Astrocyte of the hippocampus (primary cell): Measurements from ENCODE around the gene FLNA.
"Not testable (repeated sequence)": the region's sequence is repeated elsewhere in the genome, so short reads cannot be mapped to it uniquely, and the experiment has no call there.

Source experiments
- DNase-seq: peaks from one replicate; pipeline ENCODE4 v3.0.0; 2011; ENCODE audit warnings: low read depth, low spot score

FLNA gene

DNA sequence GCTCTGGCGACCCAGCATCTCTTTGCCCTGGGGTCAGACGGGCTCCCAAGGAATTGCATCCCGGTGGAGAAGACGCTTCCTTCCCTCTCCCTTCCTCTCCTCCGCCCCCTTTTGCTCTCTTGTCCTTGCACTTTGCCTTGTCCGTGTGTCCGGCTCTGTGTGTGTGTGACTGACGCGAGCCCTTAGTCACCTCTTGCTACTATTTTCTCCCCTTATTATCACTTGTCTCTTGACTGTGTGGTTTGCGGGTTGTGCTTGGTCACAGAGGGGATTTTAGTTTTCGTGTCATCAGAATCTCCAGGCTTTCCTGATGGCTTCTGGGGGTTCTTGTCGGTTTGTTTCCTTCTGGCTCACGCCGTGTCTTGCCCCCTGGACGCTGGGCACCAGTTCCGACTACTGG is 31.4 kb downstream of the FLNA start:
- not testable (repeated sequence) for DNase-seq

DNA sequence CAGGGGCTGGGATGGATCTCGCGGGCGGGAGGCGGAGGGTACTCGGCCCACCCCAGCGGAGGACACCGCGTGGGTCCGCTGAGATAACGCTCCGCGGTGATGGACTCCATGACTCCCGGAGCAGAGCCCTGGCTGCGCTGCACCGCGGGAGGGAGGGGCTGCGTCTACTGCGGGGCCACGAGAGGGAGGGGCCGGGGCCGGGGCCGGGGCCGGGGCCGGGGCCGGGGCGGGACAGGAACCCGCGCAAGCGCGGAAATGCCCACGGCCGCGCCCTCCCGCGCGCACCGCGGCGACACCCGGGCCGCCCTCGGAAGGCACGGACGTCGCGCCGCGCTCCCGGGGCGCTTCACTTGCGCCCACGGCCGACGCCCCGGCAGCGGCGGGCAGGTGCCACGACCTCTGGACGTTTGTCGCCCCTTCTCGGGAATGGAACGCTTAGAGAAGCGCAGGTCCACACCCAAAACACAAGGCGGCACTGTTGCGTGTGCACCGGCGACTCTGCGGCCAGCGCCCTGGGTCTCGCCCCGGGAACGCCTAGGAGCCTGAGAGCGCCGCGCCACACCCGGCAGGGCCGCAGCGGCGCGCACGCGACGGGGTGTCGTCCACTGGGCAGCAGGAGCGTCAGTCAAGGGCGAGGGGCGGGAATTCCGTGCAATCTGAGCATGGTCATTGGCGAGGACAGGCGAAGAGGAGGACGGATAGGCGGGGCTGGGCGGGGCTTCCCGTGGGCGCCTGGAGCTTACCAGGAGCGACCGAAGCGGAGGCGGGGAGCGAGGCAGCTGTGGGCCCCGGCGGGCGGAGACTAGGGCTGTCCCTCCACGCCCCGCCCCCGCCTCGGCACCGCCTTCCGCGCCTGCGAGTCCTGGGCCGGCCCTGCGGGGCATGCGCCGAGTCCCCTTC is 32.8 kb downstream of the FLNA start:
- DNase-seq = not testable (repeated sequence)

DNA sequence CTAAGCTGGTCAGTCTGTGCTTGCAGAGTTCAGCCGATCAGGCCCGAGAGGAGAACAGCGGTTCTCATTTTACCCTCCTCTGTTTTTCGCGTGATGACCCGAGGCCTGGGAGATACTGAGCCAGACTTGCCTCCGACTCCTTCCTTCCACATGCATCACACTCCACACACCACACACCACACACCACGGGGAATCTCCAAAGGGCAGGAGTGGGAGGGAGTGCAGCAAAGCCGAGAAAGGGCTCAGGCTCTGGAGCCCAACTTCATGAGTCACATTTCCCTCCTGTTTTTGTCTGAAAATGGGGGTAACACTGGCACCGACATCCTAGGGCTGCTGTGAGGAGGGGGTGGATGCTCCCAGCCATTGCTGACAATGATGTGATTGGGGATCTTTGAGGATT is 39.9 kb downstream of the FLNA start:
- no peak for DNase-seq

DNA sequence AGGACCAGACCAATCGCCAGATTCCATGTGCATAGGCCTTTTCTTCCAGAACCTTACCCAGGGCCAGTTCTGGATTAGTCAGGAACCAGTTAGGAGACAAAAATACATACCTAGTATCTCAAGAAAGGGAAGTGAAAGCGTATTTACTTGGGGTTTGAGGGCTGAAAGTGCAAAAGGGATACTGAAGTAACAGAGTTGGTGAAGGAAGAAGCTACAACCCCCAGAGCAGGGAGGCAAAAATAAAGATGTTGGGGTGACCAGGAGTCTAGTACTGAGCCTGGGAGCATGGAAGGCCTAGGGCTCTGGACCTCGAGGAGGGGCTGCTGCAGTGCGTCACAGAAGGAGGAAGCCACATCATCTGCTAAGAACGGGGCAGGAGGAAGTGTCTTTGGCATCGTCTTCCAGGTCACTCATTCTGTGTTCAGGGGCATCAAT is 40.6 kb downstream of the FLNA start:
- no peak for DNase-seq

DNA sequence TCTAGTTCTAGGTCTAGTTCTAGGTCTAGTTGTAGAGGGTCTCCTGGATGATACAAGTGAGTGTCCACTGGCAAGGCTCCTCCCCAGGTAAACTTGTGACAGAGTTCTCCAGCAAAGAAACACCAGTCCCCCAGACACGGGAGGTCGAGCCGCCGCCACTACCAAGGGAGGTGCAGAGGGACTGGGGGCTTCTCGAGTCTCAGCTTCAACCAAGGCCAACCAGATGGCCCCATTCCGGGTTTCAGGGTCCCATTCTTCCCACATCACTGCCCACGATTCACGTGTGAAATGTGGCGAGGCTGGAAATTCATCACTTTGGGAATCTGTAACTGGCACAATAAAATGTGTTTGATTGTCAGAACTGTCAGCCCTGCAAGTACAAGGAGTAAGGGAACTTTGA is 41.3 kb downstream of the FLNA start:
- DNase-seq = no peak

DNA sequence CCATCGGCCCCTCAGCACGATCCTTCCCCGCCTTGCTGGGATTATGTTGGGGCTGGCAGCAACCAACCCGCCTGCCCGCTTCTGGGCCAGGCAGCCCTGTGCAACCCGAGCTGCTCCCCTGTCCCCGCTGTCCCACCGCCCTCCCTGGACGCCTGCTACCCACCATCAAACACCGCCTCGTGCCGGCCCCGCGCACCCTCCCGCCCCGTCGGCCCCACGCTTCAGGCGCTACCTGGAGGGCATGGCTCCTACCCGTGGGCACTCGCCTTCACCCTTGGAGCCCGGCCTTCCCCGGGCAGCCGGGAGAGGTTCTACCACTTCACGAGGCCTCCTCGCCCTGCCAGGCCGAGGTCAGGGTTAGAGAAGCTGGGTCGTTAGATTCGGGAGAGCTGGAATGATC is 41.9 kb downstream of the FLNA start:
- DNase-seq = no peak

DNA sequence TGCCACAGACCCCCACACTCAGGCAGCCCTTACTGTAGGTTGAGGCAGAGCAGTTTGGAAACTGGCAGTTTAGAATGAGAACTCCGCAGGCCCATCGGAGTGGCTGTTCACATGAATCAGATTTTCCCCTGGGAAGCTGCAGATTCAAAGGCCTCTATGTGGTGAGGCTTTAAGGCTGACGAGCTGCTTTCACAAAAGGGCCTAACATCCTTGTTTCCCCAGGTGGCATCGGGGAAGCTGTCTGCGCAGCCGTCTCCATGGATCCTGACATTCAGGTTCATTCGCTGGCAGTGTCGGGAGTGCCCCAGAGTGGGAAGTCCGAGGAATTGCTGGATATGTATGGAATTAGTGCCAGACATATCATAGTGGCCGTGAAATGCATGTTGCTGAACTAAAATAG is 45.1 kb downstream of the FLNA start:
- DNase-seq = no peak

DNA sequence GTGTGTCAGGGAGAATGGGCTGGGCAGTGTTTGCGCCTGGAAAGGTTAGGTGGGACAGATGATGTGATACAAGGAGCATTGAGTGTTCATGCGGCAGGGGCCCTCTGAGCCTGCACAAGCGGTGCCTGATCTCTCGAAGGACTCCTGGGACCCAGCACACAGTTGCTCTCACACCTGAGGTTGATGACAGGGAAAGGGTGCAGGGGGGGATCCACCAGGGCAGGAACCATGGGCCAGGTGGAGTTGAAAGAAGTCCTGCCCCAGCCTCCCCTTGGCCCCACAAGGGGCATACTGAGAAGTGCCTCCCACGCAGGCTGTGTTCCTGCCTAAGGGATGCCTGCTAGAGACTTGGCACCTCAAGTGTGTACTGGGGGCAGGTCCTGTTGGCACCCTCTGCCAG is 45.8 kb downstream of the FLNA start:
- DNase-seq = no peak

DNA sequence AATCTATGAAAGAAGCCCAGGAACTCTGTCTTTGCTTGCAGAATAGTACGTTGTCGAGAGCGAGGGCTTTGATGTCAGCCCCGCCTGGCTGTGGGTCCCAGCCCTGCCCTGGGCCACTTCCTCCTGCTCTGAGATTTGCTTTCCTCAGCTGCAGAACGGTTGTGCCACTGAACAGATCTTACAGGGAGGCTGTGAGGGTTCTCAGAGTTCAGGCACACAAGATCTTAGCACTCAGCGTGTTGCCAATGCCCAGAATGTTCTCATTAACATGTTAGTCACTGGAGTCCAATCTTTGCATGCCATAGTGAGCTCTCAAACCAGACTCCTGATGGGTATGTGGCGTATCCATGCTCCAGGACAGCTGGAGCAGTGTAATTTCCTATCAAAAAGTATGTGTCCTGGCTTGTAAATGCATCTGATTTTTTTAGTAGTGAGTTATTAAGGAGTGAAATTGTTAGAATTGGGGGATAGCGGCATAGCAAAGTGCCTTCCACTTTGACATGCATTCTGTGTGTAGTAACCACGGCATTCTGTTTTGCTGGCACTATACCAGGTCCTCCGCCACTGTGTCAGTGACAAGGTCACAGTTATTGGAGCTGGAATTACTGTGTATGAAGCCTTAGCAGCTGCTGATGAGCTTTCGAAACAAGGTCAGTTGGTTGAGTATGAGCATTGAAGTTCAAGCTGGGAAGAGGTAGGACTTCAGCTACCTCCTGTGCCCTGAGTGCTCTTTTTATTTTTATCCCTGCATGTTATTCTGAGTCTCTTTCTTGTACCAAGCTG is 47.2 kb downstream of the FLNA start:
- peak; percentile 60 for DNase-seq

DNA sequence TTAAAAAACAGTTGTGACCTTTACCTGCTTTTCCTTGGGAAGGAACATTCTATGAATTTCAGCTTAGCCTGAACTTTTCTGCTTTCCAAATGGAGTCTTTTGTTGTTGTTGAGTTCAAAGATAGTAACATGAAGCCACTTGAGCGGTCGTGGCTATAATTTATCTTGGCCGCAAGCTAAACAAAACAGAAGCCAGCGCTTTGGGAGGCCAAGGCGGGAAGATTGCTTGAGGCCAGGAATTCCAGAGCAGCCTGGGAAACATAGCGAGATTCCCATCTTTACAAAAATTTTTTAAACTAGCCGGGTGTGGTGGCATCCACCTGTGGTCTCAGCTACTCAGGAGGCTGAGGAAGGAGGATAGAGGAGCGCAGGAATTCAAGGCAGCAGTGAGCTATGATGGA is 48.9 kb downstream of the FLNA start:
- DNase-seq = peak; percentile 63

DNA sequence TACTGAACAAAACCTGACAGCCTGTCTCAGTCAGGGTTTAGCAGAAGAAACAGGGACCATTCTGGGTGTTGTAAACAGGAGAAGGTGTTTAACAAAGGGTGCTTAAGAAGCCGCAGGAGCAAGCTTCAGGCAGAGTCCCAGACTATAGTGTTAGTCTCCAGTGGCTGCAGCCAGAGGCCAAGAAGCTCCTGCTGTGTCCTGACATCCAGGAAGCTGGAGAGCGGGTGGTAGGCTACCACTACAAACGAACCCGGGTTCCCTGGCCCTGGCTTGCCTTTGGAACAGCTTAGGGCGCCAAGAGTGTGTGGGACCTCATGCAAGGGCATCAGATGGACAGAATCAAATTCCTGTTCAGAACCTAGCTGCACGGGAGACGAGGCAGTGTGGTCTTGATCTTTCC is 50.9 kb downstream of the FLNA start:
- no peak for DNase-seq

DNA sequence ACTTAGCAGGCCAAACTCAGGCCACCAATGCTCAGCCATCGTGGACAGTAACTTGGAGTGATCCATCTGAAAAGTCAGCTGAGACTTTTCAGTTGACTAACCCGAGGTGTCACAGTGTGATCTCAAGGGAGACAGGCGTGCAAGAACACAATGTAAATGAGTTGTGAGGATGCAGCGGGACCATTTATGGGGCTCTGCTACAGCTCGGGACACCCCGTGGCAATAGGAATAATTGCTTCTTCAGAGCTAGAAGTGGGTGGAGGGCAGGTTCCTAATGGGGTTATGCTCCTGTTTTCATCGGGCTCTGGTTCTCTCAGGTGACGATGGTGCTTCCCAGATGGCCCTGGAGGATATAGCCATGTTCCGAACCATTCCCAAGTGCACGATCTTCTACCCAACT is 51.5 kb downstream of the FLNA start:
- no peak for DNase-seq

DNA sequence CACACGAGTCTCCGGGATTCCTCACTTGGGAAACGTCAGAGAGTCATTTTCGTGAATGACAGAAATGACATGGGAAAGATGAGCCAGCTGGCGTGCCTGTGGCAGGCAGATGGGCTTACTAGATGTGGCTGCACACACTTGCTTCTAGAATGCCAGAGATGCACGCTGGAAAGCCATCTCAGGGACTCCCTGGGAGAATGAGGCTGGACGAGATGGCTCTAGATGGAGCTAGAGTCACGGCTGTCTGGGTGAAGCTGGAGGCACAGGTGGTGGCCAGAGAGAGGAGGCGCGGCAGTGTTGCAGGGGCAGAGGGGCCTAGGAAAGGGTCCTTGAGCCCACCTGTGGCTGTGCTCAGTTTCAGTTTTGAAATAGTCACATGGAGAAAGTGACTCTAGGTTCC is 52.8 kb downstream of the FLNA start:
- DNase-seq = no peak

DNA sequence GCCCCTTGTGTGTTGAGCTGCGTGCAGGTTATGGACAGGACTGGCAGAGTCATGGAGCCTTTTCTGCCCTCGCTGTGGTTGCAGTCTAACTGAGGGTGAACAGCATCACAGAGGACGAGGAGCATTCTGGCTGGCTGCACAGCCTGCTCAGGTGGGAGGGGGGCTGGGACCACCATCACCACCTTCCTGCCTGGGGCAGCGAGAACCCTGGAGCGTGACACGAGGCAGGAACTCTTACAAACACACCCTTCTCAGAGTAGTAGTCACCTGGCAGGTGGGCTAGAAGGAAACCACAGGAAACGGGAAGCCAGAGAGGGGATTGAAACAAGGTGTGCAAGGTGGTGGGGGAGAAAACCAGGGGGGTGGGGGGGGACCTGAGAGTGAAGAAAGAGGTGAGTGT is 53.3 kb downstream of the FLNA start:
- no peak for DNase-seq

DNA sequence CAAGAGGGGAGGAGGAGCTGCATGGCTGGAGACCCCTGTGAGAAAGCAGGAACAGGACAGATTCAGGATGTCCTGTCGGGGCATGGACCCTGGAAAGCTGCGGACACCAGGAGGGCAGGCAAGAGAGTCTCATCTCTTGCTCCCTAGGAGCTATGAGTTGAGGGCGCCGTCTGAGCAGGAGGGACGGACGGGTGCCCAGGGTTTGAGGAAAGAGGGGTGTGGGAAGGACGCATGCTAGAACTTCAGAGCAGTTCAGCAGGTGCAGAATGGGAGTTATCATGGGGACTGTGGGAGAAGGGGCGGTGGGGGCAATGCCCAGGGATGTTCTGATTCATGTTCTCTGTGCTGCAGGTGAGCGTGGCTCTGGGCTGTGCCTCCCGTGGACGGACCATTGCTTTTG is 54.0 kb downstream of the FLNA start:
- no peak for DNase-seq

DNA sequence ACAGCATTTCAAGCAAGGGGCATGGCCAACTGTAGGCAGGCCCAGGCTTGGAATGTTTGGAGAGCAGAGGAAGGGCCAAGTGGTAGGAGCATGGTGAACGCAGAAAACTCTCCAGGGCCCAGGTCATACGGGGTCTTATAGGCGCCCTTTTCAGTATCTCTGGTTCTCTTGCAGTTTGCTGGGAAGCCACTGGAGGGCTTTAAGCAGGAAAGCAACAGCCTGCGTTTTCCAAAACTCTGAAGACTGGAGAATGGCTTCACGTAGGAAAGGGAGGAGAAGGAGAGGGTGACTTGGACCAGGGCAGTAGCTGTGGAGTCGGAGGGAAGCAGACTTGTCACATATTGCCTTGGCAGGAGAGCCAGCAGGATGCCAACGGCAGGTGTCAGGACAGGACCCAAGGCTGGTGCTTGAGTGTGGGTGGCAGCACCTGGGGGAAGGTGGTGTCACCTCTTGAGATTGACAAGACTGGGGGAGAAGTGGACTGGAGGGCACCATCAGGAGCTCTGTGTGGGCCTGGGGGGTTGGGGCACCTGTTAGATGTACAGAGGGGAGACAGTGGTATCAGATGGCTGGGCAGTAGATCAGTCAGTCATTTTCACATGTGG is 56.9 kb downstream of the FLNA start:
- DNase-seq = no peak

DNA sequence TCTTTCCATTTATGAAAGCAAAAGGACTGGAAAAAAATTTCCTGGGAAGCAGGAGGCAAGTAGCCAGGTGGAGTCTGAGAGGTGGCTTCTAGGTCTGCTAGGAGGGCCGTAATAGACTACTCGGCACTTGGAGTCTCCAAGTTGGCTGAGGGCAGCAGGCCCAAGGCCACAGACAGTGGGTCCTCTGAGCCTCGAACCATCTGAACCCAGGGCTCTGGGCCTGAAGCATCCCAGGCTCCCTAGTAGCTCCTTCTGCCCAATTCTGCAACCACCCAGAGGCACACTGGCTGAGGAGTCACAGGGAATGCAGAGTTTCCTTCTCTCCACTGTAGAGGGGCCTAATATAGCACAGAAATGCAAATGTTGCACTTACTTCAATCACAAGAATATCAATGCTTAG is 59.0 kb downstream of the FLNA start:
- no peak for DNase-seq

DNA sequence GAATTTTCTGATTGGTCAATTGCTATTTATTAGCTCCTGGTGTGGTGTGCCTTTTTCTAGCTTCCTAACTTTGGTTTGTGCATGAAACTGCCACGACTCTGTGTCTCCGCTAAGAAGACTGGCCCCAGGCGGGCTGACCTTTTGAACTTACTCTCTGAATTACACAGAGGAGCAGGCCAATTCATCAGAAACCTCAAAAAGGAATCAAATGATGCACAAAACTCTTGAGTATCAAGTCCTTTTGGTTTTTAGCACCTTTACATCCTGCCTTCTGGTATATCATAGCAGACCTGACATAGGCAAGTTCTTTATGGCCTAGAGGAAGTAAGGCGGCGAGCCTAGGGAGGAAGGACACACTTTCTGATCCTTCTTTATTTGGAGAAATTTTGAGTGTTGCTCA is 61.3 kb downstream of the FLNA start:
- DNase-seq = no peak

DNA sequence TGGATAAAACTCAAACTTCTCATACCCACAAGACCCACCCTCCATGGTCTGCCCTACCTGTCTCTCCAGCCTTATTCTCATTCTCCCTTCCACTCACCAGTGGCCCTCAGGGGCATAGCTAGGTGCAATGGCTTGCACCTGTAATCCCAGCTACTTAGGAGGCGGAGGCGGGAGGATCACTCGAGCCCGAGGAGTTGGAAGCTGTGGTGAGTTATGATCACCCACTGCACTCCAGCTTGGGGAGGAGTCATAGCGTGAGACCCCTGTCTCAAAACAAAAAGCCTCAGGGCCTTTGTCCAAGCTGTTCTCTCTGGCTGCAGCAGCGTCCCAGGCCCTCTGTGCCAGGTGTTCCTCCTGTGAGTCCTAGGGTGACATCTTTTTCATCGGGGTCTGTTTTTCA is 62.3 kb downstream of the FLNA start:
- DNase-seq = no peak

DNA sequence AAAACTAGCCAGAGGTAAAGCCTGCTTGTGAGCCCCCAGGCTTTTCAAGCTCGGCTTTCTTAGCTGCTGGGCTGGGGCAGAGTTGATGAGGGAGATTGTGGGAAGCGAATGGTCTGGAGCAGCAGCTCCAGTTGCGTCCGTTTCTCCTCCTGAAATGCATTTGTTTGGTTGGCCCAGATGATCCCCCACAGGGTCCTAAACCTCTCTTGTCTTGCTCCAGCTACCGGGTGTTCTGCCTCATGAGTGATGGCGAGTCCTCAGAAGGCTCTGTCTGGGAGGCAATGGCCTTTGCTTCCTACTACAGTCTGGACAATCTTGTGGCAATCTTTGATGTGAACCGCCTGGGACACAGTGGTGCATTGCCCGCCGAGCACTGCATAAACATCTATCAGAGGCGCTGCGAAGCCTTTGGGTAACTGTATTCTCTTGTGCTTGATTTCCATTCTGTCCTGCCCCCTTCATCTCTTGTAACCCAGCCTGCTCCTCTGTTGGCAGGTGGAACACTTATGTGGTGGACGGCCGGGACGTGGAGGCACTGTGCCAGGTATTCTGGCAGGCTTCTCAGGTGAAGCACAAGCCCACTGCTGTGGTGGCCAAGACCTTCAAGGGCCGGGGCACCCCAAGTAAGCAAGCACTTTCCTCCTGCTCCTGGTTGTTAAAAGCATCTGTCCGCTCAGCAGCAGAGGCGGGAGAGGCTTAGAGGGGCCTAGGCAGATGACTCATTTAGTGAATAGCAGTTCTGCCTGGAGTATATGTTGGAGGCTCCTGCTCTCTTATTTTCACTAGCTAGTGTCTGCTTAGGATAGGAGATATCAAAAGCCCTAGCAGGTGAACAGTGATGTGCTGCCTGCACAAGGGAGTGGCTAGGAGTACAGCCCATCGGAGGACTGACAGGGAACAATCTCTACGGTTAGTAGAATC is 63.6 kb downstream of the FLNA start:
- DNase-seq = no peak

DNA sequence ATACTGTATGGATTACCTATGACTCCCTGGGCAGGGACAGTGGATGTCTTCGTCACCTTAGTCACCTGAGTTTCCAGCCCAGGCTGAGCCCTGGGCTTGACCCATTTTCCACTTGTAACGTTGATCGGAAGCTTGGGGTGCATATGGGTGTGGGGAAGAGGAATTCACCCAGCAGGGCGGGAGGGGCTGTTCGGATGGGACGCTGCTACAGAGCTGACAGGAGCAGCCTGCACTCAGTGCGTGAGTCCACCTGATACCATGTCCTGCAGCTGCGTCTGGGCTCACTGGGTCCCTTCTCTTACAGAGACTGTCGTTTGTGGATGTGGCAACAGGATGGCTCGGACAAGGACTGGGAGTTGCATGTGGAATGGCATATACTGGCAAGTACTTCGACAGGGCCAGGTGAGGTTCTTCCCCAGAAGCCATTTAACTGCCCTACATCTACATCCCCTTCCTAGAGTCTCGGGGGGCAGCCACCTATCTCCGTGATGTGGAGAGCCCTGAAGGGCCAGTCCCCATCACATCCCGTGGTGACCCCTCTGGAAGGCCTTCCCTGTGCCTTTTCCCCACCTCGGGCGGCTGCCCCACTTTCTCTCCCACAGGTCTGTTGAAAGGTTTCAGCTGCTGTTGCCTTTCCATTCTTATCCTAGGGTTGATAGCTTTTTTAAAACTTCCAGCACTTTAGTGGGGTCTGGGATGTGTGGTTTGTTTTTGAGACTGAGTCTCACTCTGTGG is 65.2 kb downstream of the FLNA start:
- DNase-seq = no peak
